ENCODE measurements around the gene PTPRN2.
"Not testable (repeated sequence)": the region's sequence is repeated elsewhere in the genome, so short reads cannot be mapped to it uniquely, and the experiment has no call there.

Gene PTPRN2

DNA sequence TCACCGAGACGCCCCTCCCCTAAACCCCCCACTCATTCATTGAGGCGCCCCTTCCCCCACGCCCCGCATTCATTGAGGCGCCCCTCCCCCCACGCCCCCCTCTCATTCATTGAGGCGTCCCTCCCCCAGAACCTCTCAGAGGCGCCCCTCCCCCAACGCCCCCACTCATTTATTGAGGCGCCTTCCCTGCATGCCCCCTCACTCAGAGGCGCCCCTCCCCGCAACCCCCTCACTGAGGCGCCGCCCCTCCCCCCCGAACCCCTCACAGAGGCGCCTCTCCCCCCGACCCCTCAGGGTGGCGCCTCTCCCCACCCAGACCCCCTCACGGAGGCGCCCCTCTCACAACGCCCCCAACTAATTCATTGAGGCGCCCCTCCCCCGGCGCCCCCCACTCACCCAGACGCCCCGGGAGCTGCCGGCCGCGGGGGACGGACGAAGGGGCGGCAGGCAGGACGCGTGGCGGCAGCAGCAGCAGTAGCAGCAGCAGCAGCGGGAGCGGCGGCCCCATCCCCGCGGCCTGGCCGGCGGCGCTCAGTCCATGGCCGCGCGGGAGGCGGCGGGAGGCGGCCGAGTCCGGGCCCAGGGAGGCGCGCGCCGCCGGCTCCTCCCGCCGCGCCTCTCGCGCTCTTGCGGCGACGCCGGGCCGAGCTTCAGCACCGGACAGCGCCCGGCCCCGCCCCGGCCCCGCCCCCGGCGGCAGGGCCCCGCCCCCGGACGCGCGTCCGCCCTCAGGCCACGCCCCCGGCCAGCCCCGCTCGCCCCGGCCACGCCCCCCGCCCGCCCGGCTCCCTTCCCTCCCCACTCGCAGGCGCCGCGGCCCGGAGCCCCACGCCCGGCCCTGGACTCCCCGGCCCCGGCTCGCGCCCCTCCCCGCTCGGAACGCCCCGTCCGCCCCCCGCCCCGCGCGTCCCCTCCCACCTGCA, at the start of gene PTPRN2:
TSS of gene PTPRN2 (minus strand) at position 662 of the 923 bp plus-strand sequence.
- DNase-seq (ENCODE audit: low spot score) = peak; percentile 58

DNA sequence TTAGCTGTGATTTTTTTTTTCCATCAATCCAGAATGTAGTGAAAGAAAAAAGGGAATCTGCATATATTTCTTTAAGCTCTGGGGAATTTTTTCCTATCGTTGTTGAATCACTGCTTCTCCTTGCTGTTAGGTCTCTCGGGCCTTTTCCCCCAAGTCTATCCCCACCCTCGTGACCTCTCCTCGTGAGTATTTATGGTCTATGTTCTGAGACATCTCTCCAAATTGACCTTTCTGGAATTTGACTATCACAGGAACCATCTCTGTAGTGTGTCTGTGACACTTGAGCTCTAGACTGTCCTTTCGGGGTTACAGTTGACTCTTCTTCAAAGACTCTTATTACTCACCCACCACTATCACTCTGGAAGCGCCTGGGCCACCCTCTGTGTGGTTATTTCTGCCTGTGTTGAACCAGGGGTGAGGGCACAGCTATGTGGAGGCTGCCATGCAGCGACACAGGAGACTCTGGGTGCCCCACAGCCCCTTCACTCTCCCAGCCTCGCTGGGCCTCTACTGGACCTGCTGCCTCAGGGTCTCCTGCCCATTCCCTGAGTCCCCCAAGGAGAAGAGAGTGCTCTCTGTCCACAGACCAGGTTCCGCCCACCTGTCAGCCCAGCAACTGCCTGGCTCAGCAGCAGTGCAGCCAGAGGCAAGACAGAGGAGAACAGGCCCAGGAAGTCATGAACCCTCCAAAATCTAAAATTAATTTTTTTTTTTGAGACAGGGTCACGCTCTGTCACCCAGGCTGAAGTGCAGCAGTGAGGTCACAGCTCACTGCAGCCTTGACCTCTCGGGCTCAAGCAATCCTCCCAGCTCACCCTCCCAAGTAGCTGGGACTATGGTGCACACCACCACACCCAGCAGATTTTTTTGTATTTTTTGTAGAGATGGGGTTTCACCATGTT, 45.7 kb upstream of the PTPRN2 start:
- no peak for DNase-seq (ENCODE audit: low spot score)

GRCh38 chr7:158631574-158632195, 44.1 kb upstream of the PTPRN2 start:
- DNase-seq (ENCODE audit: low spot score) = no peak

- not testable (repeated sequence) for DNase-seq (ENCODE audit: low spot score)
Measured at GRCh38 chr7:158626289-158626688, 38.7 kb upstream of the PTPRN2 start.

DNA sequence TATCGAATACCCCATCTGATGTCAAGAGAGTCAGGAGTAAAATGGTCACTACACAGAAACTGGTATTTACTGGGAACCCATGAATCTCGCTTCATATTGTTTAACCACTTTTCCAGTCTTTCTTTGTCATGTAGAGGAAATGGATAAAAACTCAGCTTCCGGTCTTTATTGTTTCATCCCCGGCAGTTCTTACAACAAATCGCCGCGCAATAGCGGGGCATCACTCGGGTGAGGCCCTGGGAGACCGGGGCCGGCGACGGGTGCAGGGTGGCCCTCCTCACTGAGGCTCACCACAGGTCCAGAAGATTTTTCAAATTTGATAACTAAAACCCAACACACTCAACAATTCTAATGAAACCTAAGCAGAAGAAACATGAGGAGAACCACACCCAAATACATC, 35.6 kb upstream of the PTPRN2 start:
- DNase-seq (ENCODE audit: low spot score) = no peak

GRCh38 chr7:158620839-158621441, 33.3 kb upstream of the PTPRN2 start:
- DNase-seq (ENCODE audit: low spot score) = no peak

- DNase-seq (ENCODE audit: low spot score) = no peak
Measured at GRCh38 chr7:158620418-158620817, 32.8 kb upstream of the PTPRN2 start.

DNA sequence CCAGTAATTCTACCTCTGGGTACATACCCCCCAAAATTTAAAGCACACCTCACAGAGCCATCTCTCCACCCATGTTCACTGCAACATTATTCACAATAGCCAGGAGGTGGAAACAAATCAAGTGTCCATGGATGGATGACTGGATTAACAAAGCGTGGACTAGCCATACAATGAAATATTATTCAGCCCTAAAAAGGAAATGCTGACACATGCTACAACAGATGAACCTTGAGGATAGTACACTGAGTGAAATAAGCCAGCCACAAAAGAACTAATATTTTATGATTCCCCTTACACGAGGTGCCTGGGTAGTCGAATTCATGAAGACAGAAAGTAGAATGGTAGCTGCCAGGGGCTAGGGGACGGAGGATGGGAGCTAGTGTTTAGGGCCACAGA, 31.1 kb upstream of the PTPRN2 start:
- no peak for DNase-seq (ENCODE audit: low spot score)

GRCh38 chr7:158617737-158618128, 30.1 kb upstream of the PTPRN2 start:
- no peak for DNase-seq (ENCODE audit: low spot score)

GRCh38 chr7:158616050-158616449, 28.4 kb upstream of the PTPRN2 start:
- DNase-seq (ENCODE audit: low spot score) = no peak

DNA sequence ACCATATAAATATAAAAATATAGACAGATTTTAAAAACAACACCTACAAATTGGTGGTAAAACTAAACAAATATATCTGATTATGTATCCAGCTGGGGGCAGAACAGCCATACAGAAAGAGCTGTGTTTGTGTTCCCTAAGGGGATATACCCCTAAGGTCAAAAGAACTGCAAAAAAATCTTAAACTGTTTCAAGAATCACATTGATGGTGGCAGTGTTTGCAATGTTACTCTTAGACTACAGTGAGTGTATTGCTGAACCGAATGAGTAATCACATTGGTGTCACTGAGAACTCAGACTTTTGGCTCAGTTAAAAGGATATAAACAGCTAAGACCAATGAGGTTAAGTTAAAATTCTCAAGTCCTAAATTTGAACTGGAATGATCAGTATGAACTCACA, 27.1 kb upstream of the PTPRN2 start:
- DNase-seq (ENCODE audit: low spot score) = no peak

DNA sequence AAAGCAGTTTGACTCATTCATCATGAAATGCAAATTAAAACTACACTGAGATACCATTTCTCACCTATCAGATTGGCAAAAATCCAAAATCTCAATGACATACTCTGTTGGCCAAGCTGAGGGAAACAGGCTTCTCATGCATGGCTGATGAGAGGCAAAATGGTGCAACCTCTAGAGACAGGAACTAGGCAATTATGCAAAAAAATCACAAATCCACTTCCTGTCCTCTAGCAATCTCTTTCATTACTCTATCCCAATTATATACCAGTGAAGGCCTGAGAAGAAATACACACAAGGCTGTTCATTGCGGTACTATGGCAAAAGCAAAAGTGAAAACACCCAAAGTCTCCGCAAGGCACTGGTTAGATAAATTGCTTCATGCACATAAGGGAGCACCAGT, 25.9 kb upstream of the PTPRN2 start:
- no peak for DNase-seq (ENCODE audit: low spot score)

GRCh38 chr7:158612546-158612945, 24.9 kb upstream of the PTPRN2 start:
- peak; percentile 51 for DNase-seq (ENCODE audit: low spot score)

- peak; percentile 19 for DNase-seq (ENCODE audit: low spot score)
Measured at GRCh38 chr7:158611541-158611940, 23.9 kb upstream of the PTPRN2 start.

- DNase-seq (ENCODE audit: low spot score) = no peak
Measured at GRCh38 chr7:158609313-158609974, 21.8 kb upstream of the PTPRN2 start.

DNA sequence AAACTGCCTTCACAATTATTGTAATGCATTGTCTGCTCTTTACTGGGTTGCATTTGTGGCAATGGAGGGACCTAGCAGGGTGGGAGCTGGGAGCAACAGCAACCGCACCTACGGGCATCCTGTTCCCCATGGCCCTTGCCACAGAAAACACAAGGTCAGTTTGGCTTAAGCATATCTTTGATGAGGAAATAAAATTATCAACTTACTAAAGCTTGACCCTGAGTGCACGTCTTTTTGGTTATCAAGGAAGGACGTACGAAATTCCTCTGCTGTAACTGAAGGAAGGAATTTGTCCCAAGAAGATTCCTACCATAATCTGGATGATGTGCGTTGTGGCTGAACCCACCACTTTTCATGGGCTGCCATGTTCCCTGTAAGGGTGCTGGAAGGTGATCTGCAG, 19.9 kb upstream of the PTPRN2 start:
- DNase-seq (ENCODE audit: low spot score) = no peak

DNA sequence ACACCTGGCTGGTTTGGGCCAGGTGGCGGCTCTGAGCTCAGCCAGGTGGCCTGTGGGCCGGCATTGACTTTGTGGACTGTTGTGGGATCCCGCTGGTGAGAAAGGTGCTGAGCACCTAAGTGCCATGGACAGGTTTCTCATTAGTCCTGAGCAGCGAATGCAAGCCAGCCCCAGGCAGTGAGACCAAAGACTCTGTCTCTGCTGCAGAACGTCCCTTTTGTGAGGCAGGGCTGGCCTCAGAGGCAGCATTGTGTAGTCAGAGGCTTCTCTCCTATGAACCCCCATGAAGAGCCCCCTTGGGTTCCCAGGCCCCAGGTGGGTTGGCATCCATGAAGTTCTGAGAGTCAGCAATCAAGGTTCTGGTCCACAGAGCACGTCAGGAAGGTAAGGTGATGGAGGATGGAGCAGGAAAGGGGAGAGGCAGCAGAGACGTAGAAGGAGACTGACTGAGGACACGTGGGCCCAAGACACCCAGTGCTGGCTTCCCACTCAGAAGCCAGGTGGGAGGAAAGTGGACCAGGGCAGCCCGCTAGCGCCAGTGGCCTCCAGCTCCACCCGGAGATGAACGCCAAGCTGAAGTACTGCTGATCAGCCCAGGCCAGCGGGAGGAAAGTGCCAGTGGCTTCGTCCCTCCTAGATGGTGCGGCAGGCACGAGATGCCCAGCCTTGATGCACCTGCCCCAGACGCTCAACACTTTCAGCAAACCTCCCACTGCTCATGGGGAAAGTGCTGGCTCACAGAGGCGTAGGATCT, 19.2 kb upstream of the PTPRN2 start:
- DNase-seq (ENCODE audit: low spot score) = no peak

GRCh38 chr7:158606129-158606528, 18.5 kb upstream of the PTPRN2 start:
- DNase-seq (ENCODE audit: low spot score) = no peak

DNA sequence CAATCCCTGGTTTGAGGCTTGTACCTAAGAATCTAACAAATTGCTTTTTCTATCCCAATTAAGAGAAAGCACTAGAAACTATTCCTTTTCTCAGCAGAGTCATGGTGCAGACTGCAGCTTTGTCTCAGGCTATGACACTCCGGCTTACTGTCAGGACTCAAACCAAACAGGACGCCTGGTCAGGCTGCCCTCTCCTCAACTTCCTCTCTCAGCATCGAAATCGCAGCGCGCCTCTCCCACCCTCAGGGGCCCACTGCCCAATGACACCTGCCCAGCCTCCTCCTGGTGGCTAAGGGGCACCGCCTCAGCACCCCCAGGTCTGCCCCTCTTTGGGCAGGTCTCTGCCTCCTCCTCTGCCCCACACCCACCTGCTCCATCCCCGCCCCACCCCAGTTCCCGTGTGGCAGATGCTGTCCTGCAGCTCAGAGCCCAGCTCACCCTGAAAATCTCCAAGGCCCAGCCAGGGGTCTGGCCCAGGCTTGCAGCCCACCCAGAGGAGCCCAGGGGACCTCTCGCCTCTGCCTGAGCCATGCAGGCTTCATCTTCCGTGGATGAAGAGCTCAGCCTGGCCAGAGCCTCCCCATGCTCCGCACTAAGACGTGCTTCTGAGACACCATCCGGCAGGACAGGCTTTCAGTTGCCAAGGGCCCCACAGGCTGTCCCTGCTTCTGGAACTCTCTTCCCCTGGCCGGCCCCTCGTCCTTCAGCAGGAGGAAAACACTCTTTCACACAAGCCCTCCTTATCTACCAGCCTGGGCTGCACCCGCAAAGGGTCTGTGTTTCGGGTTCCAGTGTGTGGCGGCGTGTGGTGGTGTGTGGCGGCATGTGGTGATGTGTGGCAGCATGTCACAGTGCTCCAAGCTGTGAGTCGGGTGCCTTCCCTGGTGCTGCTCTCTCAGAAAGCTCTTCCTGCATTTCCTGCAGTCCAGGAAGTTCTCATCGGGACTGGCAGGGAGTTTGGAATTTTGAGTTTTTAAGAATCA, 16.4 kb upstream of the PTPRN2 start:
- no peak for DNase-seq (ENCODE audit: low spot score)

Measured in putamen (tissue), 1 donor.